Suprapubic skin (tissue), 4 donors: ENCODE data around the gene GRB10. TPM values are rescaled to one million over a fixed set of nuclear protein-coding genes. Genes with fewer than 3 reads are reported as not detected.

ENCODE experiments used
- DNase-seq, 2 donors: peaks; one replicate each; pipeline ENCODE4 v3.0.0-alpha.2; 2019; ENCODE audit warnings: low spot score in 2 of 2
- H3K27ac ChIP-seq: fragments of 200-600 bp; sonication (generic); one replicate; pipeline ENCODE4 v1.5.1; 2019
- H3K27me3 ChIP-seq: fragments of 200-600 bp; sonication (generic); one replicate; pipeline ENCODE4 v1.5.1; 2019
- H3K36me3 ChIP-seq: fragments of 200-600 bp; sonication (generic); one replicate; pipeline ENCODE4 v1.5.1; 2019
- H3K4me1 ChIP-seq: fragments of 200-600 bp; sonication (generic); one replicate; pipeline ENCODE4 v1.5.1; 2019
- H3K4me3 ChIP-seq: fragments of 200-600 bp; sonication (generic); one replicate; pipeline ENCODE4 v1.5.1; 2019; ENCODE audit warnings: mild to moderate bottlenecking
- H3K9me3 ChIP-seq: fragments of 200-600 bp; sonication (generic); one replicate; pipeline ENCODE4 v1.5.1; 2019
- CTCF ChIP-seq, 2 donors: fragments of 200-600 bp in 1 of 2; fragments of 450-650 bp in 1 of 2; sonication (generic) in 1 of 2; IDR thresholded peaks; one replicate each; pipeline ENCODE4 v1.5.1; 2016 to 2019; ENCODE audit warnings: antibody characterized with exemption in 2 of 2, mild to moderate bottlenecking in 1 of 2, moderate library complexity in 1 of 2
- EP300 ChIP-seq: sonication (generic); formaldehyde crosslinking; IDR thresholded peaks from one replicate; pipeline ENCODE4 v1.6.1; 2017; ENCODE audit warnings: antibody characterized with exemption
- POLR2A ChIP-seq, 2 donors: fragments of 450-650 bp; IDR thresholded peaks; one replicate each; pipeline ENCODE4 v1.6.1; 2017; ENCODE audit warnings: antibody characterized with exemption in 2 of 2, mild to moderate bottlenecking in 2 of 2, moderate library complexity in 2 of 2
- POLR2AphosphoS5 ChIP-seq, 3 donors: sonication (generic); formaldehyde crosslinking; IDR thresholded peaks; one replicate each; pipeline ENCODE4 v1.6.1; 2017; ENCODE audit warnings: antibody characterized with exemption in 3 of 3
- WGBS: methylation state at CpG from one replicate; pipeline ENCODE4 v1.1.5; 2018; 5-methylcytosine and 5-hydroxymethylcytosine counted together
- total RNA-seq, 4 donors: library from RNA; depleted of rRNA; stranded (reverse); fragments of >200 nt; gene quantifications; one replicate each; pipeline ENCODE4 v1.1.0, GENCODE V29; 2016

Gene GRB10
- total RNA-seq, 4 donors from 2014 or later: 7.8 to 56.2 (median 11.5) TPM

DNA sequence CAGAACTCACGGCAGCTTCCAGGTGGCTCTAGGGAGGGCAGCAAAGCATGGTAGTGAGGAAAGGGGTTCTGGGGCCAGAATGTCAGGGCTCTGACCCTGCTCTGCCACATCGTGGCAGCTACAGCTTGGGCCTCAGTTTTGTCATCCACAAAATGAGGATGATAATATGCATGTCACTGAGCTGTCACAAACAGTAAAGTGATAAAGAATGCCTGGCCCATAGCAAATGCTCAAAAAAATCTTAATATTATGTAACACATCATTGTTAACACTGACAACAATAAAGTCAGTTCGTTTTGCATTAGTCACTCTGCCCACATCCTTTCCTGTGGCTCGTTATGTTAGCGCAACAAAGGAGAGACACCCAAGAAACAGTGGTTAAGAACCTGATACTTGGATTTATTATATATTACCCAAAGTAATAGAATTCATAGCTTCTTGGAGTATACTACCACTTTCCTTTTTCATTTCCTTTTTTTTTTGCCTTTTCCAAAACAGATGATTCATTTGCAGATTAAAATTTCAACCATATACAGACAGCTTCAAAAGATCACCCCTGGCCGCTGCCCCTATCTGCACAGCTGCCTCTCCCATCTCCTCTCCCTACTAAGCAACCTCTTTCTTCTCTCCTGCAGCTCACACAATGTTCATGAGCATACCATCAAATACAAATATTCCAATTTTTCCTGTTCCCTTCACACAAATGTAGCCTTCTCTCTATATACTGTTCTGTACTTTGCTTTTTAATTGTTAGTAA is 172.0 kb downstream of the GRB10 start:
- H3K4me1 ChIP-seq: no peaks in the 10 kb centered on the region
- no peak overlapping the region for H3K4me3 ChIP-seq
- no peak for TF ChIP-seq EP300
- no peak for TF ChIP-seq POLR2AphosphoS5 (IDR thresholded peaks at IDR 0.05)
- TF ChIP-seq POLR2A (IDR thresholded peaks at IDR 0.05): no peak
- no peak for TF ChIP-seq CTCF (IDR thresholded peaks at IDR 0.05)
- no peak overlapping the region for H3K27ac ChIP-seq
- 70% methylated on average over 6 of the region's 6 CpGs for WGBS
- H3K27me3 ChIP-seq: no peaks in the 10 kb centered on the region
- no peaks in the 10 kb centered on the region for H3K9me3 ChIP-seq
- peaks cover 37% of the 10 kb centered on the region for H3K36me3 ChIP-seq
- DNase-seq: no peak

GRCh38 chr7:50608196-50608906 is 174.3 kb downstream of the GRB10 start:
- Histone ChIP-seq H3K27me3 (no peaks in the 10 kb centered on the region), H3K9me3 (no peaks in the 10 kb centered on the region), H3K4me1 (no peaks in the 10 kb centered on the region), H3K27ac (no peak overlapping the region), H3K4me3 (no peak overlapping the region), H3K36me3 (peaks cover 48% of the 10 kb centered on the region)
- no peak for DNase-seq
- no peak for TF ChIP-seq POLR2AphosphoS5 (IDR thresholded peaks at IDR 0.05)
- no peak for TF ChIP-seq CTCF (IDR thresholded peaks at IDR 0.05)
- 78% methylated on average over 9 of the region's 9 CpGs for WGBS

GRCh38 chr7:50607524-50608125 is 175.1 kb downstream of the GRB10 start:
- H3K36me3 ChIP-seq: peaks cover 49% of the 10 kb centered on the region
- no peak for DNase-seq
- TF ChIP-seq POLR2AphosphoS5 (IDR thresholded peaks at IDR 0.05): no peak
- no peak for TF ChIP-seq CTCF (IDR thresholded peaks at IDR 0.05)
- TF ChIP-seq POLR2A (IDR thresholded peaks at IDR 0.05): no peak
- no peak for TF ChIP-seq EP300

DNA sequence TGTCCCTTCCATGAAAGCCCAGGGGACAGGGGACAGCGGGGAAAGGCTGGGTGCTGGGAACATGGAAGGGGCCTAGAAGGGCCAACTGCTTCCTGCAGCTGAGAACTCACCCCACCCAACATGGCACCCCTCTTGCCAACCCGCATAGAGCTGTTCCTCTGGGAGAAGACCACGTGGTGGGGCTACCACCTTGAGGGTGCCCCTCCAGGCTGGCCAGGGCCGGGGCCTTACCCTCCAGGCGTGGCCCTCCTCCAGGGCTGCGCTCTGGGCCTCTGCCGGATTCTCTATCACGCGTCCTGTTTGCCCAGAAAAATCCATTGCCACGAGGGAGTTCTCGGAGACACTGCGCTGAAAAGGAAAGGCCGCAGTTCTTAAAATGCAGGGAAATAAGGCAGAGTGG is 177.6 kb downstream of the GRB10 start:
- DNase-seq: no peak
- H3K4me3 ChIP-seq: no peak overlapping the region
- H3K27ac ChIP-seq: no peak overlapping the region
- no peaks in the 10 kb centered on the region for H3K27me3 ChIP-seq
- TF ChIP-seq CTCF (IDR thresholded peaks at IDR 0.05) (no peak), POLR2AphosphoS5 (IDR thresholded peaks at IDR 0.05) (no peak), POLR2A (IDR thresholded peaks at IDR 0.05) (no peak), EP300 (no peak)
- no peaks in the 10 kb centered on the region for H3K4me1 ChIP-seq
- no peaks in the 10 kb centered on the region for H3K9me3 ChIP-seq
- peaks cover 35% of the 10 kb centered on the region for H3K36me3 ChIP-seq
- WGBS: 97% methylated on average over 6 of the region's 13 CpGs

More at GRCh38 chr7:50607524-50608125, 175.1 kb downstream of the GRB10 start:
- Histone ChIP-seq H3K4me3 (no peak overlapping the region), H3K27ac (no peak overlapping the region), H3K4me1 (no peaks in the 10 kb centered on the region), H3K27me3 (no peaks in the 10 kb centered on the region), H3K9me3 (no peaks in the 10 kb centered on the region)
- 92% methylated on average over 6 of the region's 6 CpGs for WGBS

DNA sequence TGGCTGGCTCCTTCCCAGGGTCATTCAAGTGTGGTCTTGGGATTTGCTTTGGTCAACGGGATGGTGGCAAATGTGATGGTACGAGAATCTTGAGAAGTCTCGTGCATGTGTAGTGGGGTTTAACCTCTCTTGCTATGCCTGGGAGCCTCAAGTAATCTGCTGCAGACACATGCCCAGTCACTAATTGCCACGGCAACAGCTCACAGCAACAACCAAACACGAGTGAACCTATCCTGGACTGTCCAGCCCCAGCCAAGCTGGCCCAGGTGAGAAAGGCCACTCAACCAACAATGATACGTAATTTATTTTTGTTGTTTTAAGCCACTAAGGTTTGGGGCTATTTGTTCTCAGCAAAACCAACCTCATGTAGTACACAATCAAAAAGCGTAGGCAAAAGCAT is 179.4 kb downstream of the GRB10 start:
- no peak for DNase-seq
- TF ChIP-seq POLR2A (IDR thresholded peaks at IDR 0.05) (no peak), POLR2AphosphoS5 (IDR thresholded peaks at IDR 0.05) (no peak), CTCF (IDR thresholded peaks at IDR 0.05) (no peak), EP300 (no peak)
- H3K27ac ChIP-seq: no peak overlapping the region
- H3K4me1 ChIP-seq: no peaks in the 10 kb centered on the region
- 85% methylated on average over 7 of the region's 7 CpGs for WGBS
- no peak overlapping the region for H3K4me3 ChIP-seq
- H3K9me3 ChIP-seq: no peaks in the 10 kb centered on the region
- peaks cover 48% of the 10 kb centered on the region for H3K36me3 ChIP-seq
- no peaks in the 10 kb centered on the region for H3K27me3 ChIP-seq
